ENCODE results near the gene IZUMO3.
"Not testable (repeated sequence)": the region's sequence is repeated elsewhere in the genome, so short reads cannot be mapped to it uniquely, and the experiment has no call there.

IZUMO3 gene, protein sequence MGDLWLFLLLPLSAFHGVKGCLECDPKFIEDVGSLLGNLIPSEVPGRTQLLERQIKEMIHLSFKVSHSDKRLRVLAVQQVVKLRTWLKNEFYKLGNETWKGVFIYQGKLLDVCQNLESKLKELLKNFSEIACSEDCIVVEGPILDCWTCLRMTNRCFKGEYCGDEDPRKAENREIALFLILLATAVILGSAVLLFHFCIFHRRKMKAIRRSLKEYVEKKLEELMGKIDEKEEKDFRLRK

DNA sequence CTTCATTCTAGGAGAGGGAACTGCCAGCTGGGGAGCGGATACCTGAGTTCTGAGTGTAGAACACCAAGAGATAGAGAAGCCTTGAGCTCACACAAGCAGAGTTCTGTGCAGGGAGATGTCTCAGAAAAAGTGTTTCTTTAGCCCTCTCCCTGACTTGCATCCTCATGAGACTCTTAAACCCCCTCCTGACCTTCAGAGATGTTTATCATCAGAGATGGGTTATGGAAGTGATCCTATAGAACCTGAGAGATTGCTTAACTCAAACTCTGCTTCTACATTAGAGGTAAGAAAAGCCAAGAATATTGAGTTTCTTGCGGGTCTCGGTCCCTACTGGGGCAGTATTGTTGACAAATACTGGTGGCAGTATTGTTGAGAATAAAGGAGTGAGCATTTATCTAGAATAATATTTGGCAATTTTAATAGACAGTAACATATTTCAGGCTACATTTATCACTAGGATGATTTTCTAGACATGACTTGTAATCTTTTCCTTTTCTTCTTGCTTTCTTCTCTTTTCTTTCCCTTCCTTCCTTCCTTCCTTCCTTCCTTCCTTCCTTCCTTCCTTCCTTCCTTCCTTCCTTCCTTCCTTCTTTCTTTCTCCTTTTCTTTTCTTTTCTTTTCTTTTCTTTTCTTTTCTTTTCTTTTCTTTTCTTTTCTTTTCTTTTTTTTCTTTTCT is at the start of gene IZUMO3:
Gene IZUMO3 (minus strand): TSS at position 51 of the 676 bp plus-strand sequence. CDS start 248 bp downstream, outside the sequence.
- DNase-seq: no peak

DNA sequence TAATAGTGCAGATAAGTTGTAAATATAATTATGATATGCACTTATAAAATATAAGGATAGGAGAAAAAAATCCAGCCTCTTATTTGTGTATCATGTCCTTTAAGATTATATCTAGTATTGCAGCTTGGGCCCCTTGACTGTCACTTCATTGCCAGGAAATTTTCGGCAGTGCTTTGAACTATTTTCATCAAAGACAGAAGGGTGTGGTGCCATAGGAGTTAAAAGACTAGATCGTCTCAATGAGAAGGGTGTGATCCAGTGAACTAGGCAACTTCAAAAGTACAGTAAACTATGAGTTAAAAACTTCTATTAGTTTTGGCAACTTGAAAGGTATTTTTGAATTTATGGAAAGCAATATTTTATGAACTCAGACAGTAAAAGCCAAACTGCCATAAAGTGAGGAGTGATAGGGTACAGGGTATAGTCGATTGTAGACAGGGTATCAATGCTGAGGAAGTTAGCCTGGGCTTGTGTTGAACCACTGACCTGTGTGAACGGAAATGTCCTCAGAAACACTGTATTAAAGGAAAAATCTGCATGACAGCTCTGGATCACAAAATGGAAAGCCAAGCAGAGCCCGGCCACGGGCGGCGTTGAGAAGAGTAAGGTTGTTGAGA is 48.6 kb upstream of the IZUMO3 start:
- no peak for DNase-seq

DNA sequence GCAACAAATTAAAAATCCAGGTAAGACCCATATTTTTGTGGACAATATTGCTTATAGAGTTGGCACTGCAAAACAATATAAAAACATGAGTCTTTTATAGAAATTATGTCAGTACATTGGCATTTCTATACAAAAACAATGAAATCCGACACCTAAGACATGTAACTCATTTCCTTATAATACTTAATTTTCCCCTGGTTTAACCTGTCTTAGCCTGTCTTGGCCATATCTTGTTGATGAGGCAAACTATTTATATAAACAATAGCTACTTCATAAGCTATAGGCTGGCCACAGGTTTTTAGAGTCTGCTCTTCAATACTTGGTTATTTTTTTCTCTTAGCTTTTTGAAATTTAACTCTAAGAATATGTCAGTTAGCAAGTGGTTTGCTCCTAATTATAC is 44.7 kb upstream of the IZUMO3 start:
- DNase-seq: no peak

DNA sequence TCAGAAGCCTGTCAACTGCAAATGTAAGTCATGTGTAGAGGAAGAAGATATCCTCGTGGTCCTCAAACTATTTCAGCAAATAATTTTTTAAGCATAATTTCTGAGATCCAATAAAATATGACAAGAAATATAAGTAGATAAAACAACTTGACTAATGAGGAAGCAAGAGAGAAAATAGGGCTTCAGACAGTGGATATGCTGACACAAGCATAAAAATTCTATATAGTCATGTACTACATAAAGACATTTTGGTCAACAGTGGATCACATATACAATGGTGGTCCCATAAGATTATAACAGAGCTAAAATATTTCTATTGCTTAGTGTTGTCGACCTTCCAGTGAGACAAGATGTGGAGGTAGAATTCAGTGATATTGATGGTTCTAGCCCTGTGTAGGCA is 42.2 kb upstream of the IZUMO3 start:
- DNase-seq: no peak

DNA sequence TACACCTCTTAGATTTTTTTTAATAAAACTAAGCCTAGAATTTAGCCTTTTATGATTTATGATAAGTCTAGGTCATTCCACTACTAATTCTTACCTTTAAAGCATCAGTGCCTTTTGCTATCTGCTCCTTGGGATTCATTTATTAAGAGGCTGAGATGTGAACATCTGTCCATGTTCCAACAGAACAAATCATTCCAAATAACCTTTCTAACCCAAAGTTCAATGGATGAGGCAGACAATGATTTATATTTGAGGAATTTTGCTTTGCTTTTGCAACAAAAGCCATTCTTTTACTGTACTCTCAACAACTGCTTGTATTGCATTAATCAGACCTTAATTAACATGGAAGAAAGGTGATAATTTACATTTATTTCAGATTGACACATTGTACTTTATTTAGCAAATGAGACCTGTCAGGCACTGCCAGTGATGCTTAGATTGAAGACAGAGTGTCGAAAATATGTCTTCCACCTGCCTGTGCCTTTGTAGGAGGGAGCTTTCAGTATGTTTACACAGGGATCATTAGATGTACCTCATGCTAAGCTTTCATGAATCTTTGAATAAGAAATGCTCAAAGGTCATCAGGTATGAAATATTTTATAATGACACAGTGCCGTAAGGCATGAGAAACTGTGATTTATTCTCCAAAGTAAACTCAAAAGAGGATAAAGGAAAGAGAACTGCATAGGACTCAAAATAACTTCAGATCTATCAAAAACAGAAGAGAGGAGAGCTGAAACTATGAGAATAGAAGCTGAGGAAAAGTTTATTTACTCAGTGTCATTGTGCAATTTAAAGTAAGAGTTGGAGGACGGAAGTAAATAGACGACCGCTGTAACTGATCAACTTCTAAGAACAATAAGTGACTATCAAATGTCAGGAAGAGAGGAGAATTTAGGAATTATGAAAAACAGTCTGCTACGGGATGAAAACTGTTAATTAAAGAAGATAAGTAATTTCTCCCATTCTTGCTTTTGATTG is 36.7 kb upstream of the IZUMO3 start:
- DNase-seq: no peak

DNA sequence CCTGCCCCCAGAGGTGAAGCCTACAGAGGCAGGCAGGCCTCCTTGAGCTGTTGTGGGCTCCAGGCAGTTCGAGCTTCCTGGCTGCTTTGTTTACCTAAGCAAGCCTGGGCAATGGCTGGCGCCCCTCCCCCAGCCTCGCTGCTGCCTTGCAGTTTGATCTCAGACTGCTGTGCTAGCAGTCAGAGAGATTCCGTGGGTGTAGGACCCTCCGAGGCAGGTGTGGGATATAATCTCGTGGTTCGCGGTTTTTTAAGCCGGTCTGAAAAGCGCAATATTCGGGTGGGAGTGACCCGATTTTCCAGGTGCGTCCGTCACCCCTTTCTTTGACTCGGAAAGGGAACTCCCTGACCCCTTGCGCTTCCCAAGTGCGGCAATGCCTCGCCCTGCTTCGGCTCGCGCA is 34.3 kb upstream of the IZUMO3 start:
- not testable (repeated sequence) for DNase-seq

DNA sequence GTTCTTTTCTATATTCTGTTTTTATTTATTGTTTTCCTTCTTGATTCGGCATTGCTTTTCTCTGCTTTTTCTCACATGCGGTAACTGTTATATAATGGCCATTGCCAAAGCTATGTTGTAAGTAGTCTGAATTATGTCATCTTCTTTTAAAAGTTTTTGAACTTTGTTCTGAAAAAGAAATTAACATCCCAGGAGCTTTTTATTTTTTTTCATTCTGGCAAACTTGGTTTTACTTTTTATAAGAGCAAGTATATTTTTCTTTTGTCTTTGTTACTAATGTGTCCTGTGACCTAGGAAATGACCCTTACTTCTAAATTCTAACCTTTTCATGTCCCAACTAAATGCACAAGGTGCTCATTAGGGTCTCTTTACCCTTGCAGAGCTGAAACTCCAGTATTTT is 26.7 kb upstream of the IZUMO3 start:
- no peak for DNase-seq

DNA sequence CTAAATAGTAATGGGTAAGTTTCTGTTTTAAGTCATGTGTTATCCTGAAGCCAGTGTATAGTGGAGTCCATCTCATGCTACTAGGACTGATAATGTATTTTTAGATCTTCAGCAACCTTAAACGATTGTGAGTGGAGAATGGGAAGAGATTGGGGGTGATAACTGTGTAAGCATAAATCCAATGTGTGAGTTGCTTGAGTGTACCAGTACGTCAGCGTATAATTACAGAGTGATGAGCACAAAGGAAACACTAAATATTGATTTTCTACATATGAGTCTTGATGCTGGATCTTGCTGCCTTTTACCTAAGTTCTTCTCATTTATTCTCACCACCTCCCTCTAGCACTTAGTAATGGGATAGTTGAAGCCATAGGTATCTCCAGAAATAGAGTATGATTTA is 16.3 kb upstream of the IZUMO3 start:
- no peak for DNase-seq

DNA sequence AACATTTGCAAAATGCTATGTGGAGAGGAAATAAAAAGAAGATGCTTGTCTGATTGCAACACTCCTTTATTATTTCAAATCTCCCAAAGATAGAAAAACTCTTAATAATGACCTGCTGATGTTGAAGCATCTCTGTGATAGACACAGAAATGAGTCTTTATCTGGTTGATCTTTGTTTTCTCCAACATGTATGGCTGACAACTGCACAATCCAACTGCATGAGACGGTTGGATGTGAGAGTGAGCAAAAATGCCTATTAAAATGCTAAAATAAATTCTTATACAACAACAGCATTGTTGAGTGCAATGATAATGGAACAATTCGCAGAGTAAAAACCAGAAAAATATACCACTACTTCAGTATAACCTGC is 7.5 kb upstream of the IZUMO3 start:
- DNase-seq: no peak

DNA sequence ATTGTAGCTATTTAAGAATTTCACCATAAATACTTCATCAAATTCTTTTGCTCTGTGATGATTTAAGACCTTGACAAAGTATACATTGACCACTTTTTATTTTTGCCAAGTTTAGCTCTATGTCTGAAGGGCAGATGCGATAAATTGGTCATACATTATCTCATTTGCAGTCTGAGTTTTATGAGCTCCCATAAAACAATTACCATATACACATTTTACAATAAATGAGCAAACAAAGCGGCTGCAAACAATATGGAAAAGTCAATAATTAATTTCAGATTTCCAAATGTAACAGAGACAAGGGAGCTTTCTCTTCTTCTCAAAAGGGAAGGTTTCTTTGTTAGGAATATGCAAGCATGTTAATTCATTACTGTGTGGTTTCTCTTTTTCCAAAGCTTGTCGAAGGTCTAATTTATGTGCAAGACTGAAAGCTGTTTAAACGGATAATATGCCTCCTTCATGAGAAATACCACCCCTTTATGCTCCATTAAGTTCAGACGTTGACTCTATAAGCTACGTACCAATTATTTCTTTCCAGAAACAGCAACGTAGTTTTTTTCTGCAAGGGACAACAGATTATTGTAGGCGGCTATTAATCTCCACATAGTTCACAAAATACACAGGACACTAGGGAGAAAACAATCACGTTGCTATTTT is 7.0 kb upstream of the IZUMO3 start:
- DNase-seq: no peak

DNA sequence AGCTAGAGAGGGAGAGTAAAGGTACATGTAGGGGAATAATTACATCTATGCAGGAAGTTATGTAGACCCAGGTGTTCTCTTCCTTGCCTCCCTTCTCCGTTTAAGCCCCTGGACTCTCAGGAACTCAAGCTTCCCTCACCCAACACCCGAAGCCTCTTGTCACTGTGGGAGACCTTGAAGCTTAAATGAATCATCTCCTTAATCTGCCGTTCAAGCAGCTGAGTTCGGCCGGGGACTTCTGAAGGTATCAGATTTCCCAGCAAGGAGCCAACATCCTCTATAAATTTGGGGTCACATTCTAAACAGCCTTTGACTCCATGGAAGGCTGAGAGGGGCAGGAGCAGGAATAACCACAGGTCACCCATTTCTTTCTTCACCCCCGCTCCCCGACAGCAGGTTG is 412 bp downstream of the IZUMO3 start:
- DNase-seq: no peak

DNA sequence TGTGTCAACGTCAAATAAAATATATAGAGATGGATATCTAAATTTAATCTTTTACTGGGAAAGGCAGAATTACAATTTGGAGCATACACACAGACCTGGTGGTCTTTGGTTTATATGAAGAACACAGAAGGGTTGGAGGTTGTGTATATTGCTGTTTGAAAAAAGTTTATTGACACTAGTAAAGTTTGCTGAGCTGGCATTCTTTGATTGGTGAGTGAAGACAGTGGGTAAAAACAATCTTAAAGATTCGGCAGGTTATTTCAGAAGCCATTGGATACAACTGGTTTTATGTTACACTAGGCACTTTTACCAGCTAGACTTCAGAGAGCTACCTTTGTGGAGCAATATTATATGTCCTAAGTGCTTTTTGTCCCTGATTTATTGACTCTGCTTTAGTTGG is 27.2 kb downstream of the IZUMO3 start:
- no peak for DNase-seq

DNA sequence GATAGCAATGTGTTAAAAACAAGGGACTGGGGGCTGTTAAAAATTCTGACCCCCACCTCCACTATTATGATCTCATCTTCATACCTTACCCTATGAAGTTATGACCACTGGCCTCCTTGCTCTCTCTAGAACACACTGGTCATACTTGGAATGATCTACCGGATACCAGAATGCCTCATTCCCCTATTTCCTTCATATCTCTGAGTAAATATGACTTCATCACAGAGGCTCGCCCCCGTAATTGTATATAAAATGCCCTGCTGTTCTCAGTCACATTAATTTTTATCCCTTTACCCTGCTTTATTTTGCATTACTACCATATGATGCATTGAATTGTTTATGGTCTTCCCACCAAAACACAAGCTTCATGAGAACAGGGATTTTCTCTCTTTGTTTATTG is 29.2 kb downstream of the IZUMO3 start:
- DNase-seq: no peak

DNA sequence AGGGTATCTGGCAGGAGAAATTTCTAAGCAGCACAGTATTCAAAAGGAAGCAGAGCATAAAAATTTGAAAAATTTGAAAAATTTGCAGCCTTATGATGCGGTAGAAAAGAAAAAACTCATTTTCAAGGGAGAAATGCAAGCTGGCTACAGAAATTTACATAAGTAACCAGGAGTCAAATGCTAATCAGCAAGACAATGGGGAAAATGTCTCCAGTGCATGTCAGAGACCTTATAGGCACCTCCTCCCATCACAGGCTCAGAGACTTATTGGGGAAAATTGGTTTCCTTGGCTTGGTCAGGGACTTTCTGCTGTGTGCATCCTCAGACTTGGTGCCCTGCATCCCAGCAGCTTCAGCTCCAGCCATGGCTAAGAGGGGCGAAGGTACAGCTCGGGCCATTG is 35.8 kb downstream of the IZUMO3 start:
- no peak for DNase-seq

DNA sequence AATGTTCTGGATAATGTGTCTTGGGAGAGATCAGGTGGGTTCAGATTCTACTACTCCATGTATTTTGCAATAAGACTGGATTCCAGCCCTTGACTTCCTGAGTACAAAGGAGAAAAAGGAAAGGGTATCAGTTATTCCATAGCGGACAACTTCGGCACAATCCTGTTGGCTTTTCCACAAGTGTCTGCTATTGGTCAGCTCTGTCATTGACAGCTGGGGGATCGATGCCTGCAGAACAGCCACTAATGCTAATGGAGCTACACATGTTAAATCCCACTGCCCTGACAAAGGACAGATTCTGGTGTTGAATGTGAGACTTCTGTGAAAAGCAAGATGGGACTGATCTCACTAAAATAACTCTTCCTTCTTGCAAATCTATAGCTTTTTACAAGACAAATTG is 41.2 kb downstream of the IZUMO3 start:
- DNase-seq: no peak

DNA sequence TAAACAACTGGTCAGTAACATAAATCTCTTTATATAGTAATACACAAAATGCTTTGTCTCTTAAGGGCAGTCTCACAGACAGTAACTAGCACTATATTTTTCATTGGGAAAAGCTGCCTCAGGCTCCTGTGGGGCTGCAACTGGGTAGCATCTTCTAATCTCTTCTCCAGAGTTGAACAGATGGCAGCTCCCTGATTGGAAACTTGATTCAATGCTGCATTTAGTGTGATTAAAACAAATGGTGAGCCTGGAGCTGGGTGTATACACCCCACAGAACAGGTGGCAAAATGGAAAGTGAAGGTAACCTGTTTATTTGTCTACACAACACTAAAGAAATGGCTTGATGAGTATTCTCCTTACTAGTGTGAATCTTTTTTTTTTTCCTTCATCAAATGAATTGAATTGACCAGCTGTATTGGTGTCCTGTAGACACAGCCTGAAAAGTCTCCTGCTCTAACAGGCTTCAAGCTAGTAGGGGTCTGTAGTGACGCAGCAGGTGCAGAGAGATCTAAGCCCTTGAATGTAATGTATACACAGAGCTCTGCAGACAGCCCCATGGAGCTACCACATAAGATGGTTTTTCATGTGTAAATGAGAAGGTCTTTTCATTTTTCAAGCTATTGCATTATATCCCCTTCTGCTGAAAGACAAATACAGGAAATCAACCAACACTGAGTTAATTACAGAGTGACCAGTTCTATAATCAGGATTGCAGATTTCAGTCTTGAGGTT is 43.3 kb downstream of the IZUMO3 start:
- DNase-seq: no peak

DNA sequence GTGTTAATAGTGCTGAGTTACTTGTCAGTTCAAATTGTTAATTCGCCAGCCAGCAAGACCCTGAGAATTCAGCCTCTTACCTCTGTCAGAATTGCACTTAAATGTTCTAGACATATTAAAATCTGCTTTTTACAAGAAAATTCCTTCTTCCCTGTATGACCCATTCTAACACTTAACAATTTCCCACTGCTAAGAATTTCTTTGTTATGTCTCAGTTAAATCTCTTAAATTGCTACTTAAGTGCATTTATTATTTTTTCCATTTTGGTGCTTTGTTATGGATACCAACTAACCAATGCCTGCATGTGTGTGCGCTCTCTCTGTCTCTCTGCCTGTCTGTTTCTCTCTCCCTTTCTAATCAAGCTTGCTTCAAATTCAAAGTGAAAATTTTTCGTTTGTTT is 44.9 kb downstream of the IZUMO3 start:
- no peak for DNase-seq

DNA sequence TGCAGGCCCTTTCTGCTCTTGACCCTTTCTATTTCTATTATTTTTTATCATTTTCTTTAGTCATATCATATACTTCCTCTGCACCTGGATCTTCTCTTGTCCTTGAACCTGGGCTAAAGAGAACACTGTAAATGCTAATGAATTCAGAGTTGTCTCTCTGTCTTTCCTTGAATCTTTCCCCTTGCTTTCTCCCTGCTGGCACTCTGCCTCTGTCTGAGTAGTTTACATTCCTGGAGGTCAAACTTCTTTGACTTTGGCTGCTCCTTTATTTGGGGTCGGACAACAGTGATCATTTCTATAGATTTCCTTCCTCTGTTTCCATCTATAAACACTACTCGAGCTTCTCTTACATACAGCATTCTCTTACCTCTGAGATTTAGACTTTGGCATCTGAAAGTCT is 47.1 kb downstream of the IZUMO3 start:
- no peak for DNase-seq

DNA sequence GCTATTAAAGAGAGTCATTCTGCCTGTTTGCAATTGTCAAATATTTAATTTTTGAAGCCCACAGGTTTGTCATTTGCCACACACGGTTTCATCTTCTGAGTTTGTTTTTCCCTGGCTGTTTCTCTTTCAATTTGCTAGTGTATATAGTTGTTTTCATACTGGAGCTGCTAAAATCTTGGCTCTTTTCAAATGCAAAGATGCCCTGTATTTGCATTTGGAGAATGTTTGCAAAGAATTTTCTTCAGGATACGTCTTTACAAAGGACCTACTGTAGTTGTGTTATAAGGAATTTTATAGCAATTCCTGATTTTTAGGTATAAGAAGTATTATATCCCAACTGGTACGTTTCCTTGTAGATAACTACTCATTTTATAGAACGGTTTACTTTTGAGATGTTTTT is 48.0 kb downstream of the IZUMO3 start:
- no peak for DNase-seq
